ENCODE data around the gene TCEAL8. TPM values are rescaled to one million over a fixed set of nuclear protein-coding genes. Genes with fewer than 3 reads are reported as not detected.

Gene TCEAL8
- total and polyA plus RNA-seq, 2 of the 4 experiments (the other 2 are of a cell fraction) = 31.5 to 57.6 TPM

- TF ChIP-seq MAFK (IDR thresholded peaks at IDR 0.05; ENCODE audit: low read depth, low read length) (no peak), RAD21 (IDR thresholded peaks at IDR 0.05; ENCODE audit: low read length) (no peak), ELK1 (IDR thresholded peaks at IDR 0.05; ENCODE audit: borderline replicate concordance, low read depth, low read length) (no peak), MXI1 (IDR thresholded peaks at IDR 0.05; ENCODE audit: borderline replicate concordance, low read depth, low read length) (no peak), CHD1 (IDR thresholded peaks at IDR 0.05; ENCODE audit: low read depth, low read length) (no peak), FOS (IDR thresholded peaks at IDR 0.05; ENCODE audit: low read depth, low read length) (no peak), CEBPB (IDR thresholded peaks at IDR 0.05; ENCODE audit: low read depth, low read length) (no peak), USF2 (IDR thresholded peaks at IDR 0.05; ENCODE audit: low read depth, low read length) (no peak), MAZ (IDR thresholded peaks at IDR 0.05; ENCODE audit: borderline replicate concordance, low read depth, low read length) (no peak), CTCF (conservative IDR thresholded peaks at IDR 0.05; ENCODE audit: low read depth, low read length) (no peak), RFX5 (IDR thresholded peaks at IDR 0.05; ENCODE audit: low read depth, low read length) (no peak), BHLHE40 (IDR thresholded peaks at IDR 0.05; ENCODE audit: low read depth, low read length) (no peak), NFE2L2 (IDR thresholded peaks at IDR 0.05; ENCODE audit: low read depth, low read length) (no peak), POLR2A (IDR thresholded peaks at IDR 0.05; ENCODE audit: low read depth, low read length) (no peak)
- dilution Hi-C loops (cut with HindIII; ENCODE audit: low sequenced_read_pairs, unreplicated experiment) (no loop called here), intact Hi-C loops (cut with micrococcal nuclease) (no loop called here), in situ Hi-C loops (cut with MboI; ENCODE audit: low sequenced_read_pairs) (no loop called here)
- H3K9me1 ChIP-seq (ENCODE audit: insufficient read depth, low read length) = no peaks in the 10 kb centered on the region
- H4K91ac ChIP-seq (ENCODE audit: insufficient read depth, low read depth, low read length) = no peak overlapping the region
- no peak overlapping the region for H3K9ac ChIP-seq (ENCODE audit: low read depth, low read length)
- no peaks in the 10 kb centered on the region for H3K9me3 ChIP-seq (ENCODE audit: control insufficient read depth, insufficient read depth, low read length)
- no peak overlapping the region for H3K4ac ChIP-seq (ENCODE audit: low read depth, low read length)
- no peak overlapping the region for H2BK20ac ChIP-seq (ENCODE audit: low read depth, low read length)
- no peak overlapping the region for H2AFZ ChIP-seq (replicated peaks; ENCODE audit: low read length, poor library complexity)
- no peaks in the 10 kb centered on the region for H3K36me3 ChIP-seq (ENCODE audit: control insufficient read depth, insufficient read depth, low read length)
- DNase-seq (no peak), ATAC-seq (ENCODE audit: low read depth) (no peak)
- no peak overlapping the region for H2BK15ac ChIP-seq (ENCODE audit: low read depth, low read length)
- H3K4me2 ChIP-seq (ENCODE audit: low read depth, low read length) = no peak overlapping the region
- no peak overlapping the region for H3K27ac ChIP-seq (ENCODE audit: insufficient read depth, low read length)
- no peak overlapping the region for H3K14ac ChIP-seq (replicated peaks; ENCODE audit: low read depth, low read length)
- H3K27me3 ChIP-seq (ENCODE audit: control insufficient read depth, insufficient read depth, low read length) = peaks cover 43% of the 10 kb centered on the region
- H3K4me1 ChIP-seq (ENCODE audit: control insufficient read depth, insufficient read depth, low read length) = no peaks in the 10 kb centered on the region
- H2BK5ac ChIP-seq (ENCODE audit: low read depth, low read length, poor library complexity, severe bottlenecking) = no peak overlapping the region
- H3K4me3 ChIP-seq (ENCODE audit: insufficient read depth, low read depth, low read length) = no peak overlapping the region
- no peak overlapping the region for H2AK9ac ChIP-seq (replicated peaks; ENCODE audit: low read depth, low read length, poor library complexity)
- H3K23ac ChIP-seq (ENCODE audit: low read depth, low read length) = no peak overlapping the region
- no peaks in the 10 kb centered on the region for H4K20me1 ChIP-seq (ENCODE audit: insufficient read depth, low read length)
- H4K8ac ChIP-seq (ENCODE audit: low read depth in 2 of 2, low read length in 2 of 2) = no peak overlapping the region
- CTCF ChIA-PET = no interaction called here
- H2AK5ac ChIP-seq (ENCODE audit: low read depth, low read length) = no peak overlapping the region
- H3K56ac ChIP-seq (ENCODE audit: extremely low read depth, insufficient read depth, low read length) = no peak overlapping the region
- H3K18ac ChIP-seq (ENCODE audit: low read depth, low read length) = no peak overlapping the region
- no peak overlapping the region for H4K5ac ChIP-seq (ENCODE audit: low read depth, low read length)
- POLR2A ChIA-PET (ENCODE audit: unreplicated experiment) = no interaction called here
- no peaks in the 10 kb centered on the region for H3K79me1 ChIP-seq (ENCODE audit: low read depth in 1 of 2, low read length in 2 of 2)
- no CpG with 5 or more reads among the region's 23 CpGs for WGBS, 2 experiments (ENCODE audit: extremely low coverage in 2 of 2, insufficient read length in 1 of 2)
- no peak overlapping the region for H2BK120ac ChIP-seq (ENCODE audit: low read depth, low read length)
- BruUV-seq (replicated peaks) = no TSS peak
Measured at GRCh38 chrX:103275947-103276567, 21.1 kb upstream of the TCEAL8 start.
